ENCODE data around the gene VLDLR.

Gene VLDLR

GRCh38 chr9:2622461-2623287 is 1.1 kb downstream of the VLDLR start:
- H3K27ac ChIP-seq, result peak overlapping the region; percentile 60
- no peak for TF ChIP-seq ZFX (IDR thresholded peaks at IDR 0.05; ENCODE audit: borderline replicate concordance)
- TF ChIP-seq CTCF (IDR thresholded peaks at IDR 0.05), result peak; percentile 29

- H3K27ac ChIP-seq, result no peak overlapping the region
- TF ChIP-seq ZFX (IDR thresholded peaks at IDR 0.05; ENCODE audit: borderline replicate concordance), result no peak
- no peak for TF ChIP-seq CTCF (IDR thresholded peaks at IDR 0.05)
Observed at GRCh38 chr9:2623288-2624050, 1.9 kb downstream of the VLDLR start.

- no peak overlapping the region for H3K27ac ChIP-seq
- TF ChIP-seq CTCF (IDR thresholded peaks at IDR 0.05) (no peak), ZFX (IDR thresholded peaks at IDR 0.05; ENCODE audit: borderline replicate concordance) (no peak)
Observed at GRCh38 chr9:2624051-2624682, 2.6 kb downstream of the VLDLR start.

GRCh38 chr9:2625427-2625826 is 3.8 kb downstream of the VLDLR start:
- TF ChIP-seq ZFX (IDR thresholded peaks at IDR 0.05; ENCODE audit: borderline replicate concordance), result no peak
- no peak for TF ChIP-seq CTCF (IDR thresholded peaks at IDR 0.05)
- H3K27ac ChIP-seq, result no peak overlapping the region

- TF ChIP-seq CTCF (IDR thresholded peaks at IDR 0.05) (no peak), ZFX (IDR thresholded peaks at IDR 0.05; ENCODE audit: borderline replicate concordance) (no peak)
- H3K27ac ChIP-seq, result no peak overlapping the region
Observed at GRCh38 chr9:2628919-2629318, 7.3 kb downstream of the VLDLR start.

- H3K27ac ChIP-seq, result no peak overlapping the region
- no peak for TF ChIP-seq CTCF (IDR thresholded peaks at IDR 0.05)
- TF ChIP-seq ZFX (IDR thresholded peaks at IDR 0.05; ENCODE audit: borderline replicate concordance), result no peak
Observed at GRCh38 chr9:2630158-2630557, 8.6 kb downstream of the VLDLR start.
